A549 treated with dexamethasone at 1 μM for 4 hours (cell line): ENCODE measurements around the gene MSRB1. TPM values are rescaled to one million over a fixed set of nuclear protein-coding genes. Genes with fewer than 3 reads are reported as not detected.

ENCODE experiments used
- total RNA-seq: library from RNA; stranded (reverse); fragments of 200-300 nt; extraction: Qiagen RNA extraction; gene quantifications from 5 replicates; pipeline ENCODE4 v1.2.3, GENCODE V29; 2022

MSRB1 gene
- 32.7 to 40.4 TPM (median 38.3 TPM) in 5 replicates for total RNA-seq

GRCh38 chr16:1942810-1943726 is at the start of gene MSRB1:
Gene MSRB1 (minus strand): TSS chr16:1943199. CDS start chr16:1943156, 43 bp downstream.

GRCh38 chr16:1989209-1990100 is 46.5 kb upstream of the MSRB1 start, which contains the start of gene SYNGR3:
Gene SYNGR3 (plus strand): TSS chr16:1989970. CDS start chr16:1990103, 133 bp downstream.

GRCh38 chr16:1983544-1984346 is 40.7 kb upstream of the MSRB1 start, which contains the start of gene GFER:
Gene GFER (plus strand): TSS chr16:1984193. CDS start chr16:1984219, 26 bp downstream.

GRCh38 chr16:1981398-1981836 is 38.4 kb upstream of the MSRB1 start, which contains the start of gene NOXO1:
Gene NOXO1 (minus strand): TSS chr16:1981469. CDS start chr16:1981179, 290 bp downstream.

GRCh38 chr16:1971796-1972489 is 28.9 kb upstream of the MSRB1 start, which contains the start of gene TBL3:
Gene TBL3 (plus strand): TSS chr16:1972053. CDS start chr16:1972165, 112 bp downstream.

GRCh38 chr16:1966460-1966859 is 23.5 kb upstream of the MSRB1 start, which contains the start of gene RNF151:
Gene RNF151 (plus strand): TSS chr16:1966856. CDS start chr16:1966882, 26 bp downstream.

GRCh38 chr16:1964506-1965395 is 21.8 kb upstream of the MSRB1 start, which contains the start of gene RPS2:
Gene RPS2 (minus strand): TSS chr16:1964826. CDS start chr16:1964625, 201 bp downstream.

GRCh38 chr16:1959269-1960039 is 16.5 kb upstream of the MSRB1 start, which contains the start of gene NDUFB10:
Gene NDUFB10 (plus strand): TSS chr16:1959538. CDS start chr16:1959625, 87 bp downstream.

GRCh38 chr16:1918351-1919326 is 24.4 kb downstream of the MSRB1 start, which contains the start of gene HS3ST6:
Gene HS3ST6 (minus strand): TSS chr16:1918415. CDS start chr16:1918323, 92 bp downstream.

Other genes with a start within 250 kb of the MSRB1 start
- gene MAPK8IP3, start 237.0 kb downstream of the MSRB1 start, total RNA-seq: 25.5 to 71.3 TPM (median 51.4 TPM) in 5 replicates
- 32.3 to 47.5 TPM (median 40.9 TPM) in 5 replicates for gene NME3, start 171.7 kb downstream of the MSRB1 start, total RNA-seq
- gene EME2, start 170.4 kb downstream of the MSRB1 start, total RNA-seq: 4.2 to 10.4 TPM (median 8.9 TPM) in 5 replicates
- 169 to 265 TPM (median 236 TPM) in 5 replicates for gene MRPS34, start 170.1 kb downstream of the MSRB1 start, total RNA-seq
- gene SPSB3, start 160.6 kb downstream of the MSRB1 start, total RNA-seq: 14.4 to 25.2 TPM (median 23.1 TPM) in 5 replicates
- gene NUBP2, start 160.2 kb downstream of the MSRB1 start, total RNA-seq: 52.6 to 79.7 TPM (median 76.6 TPM) in 5 replicates
- gene IGFALS, start 149.5 kb downstream of the MSRB1 start, total RNA-seq: 0.05 to 0.13 TPM (median 0.05 TPM) in 3 of 5 replicates, not detected in the others
- gene HAGH, start 116.4 kb downstream of the MSRB1 start, total RNA-seq: 50.3 to 70.7 TPM (median 65.9 TPM) in 5 replicates
- 41.2 to 49.0 TPM (median 44.9 TPM) in 5 replicates for gene FAHD1, start 116.0 kb downstream of the MSRB1 start, total RNA-seq
- gene MEIOB, start 71.0 kb downstream of the MSRB1 start, total RNA-seq: 1.0 to 1.7 TPM (median 1.3 TPM) in 5 replicates
- gene HS3ST6, start 24.8 kb downstream of the MSRB1 start, total RNA-seq: 1.2 to 1.9 TPM (median 1.6 TPM) in 5 replicates
- 0.08 to 0.14 TPM in 2 of 5 replicates, not detected in the others for gene RPL3L, start 11.5 kb upstream of the MSRB1 start, total RNA-seq
- gene NDUFB10, start 16.3 kb upstream of the MSRB1 start, total RNA-seq: 258 to 328 TPM (median 268 TPM) in 5 replicates
- 3,451 to 5,688 TPM (median 5,221 TPM) in 5 replicates for gene RPS2, start 21.6 kb upstream of the MSRB1 start, total RNA-seq
- gene RNF151, start 23.7 kb upstream of the MSRB1 start, total RNA-seq: not detected in 5 replicates
- gene TBL3, start 28.9 kb upstream of the MSRB1 start, total RNA-seq: 30.0 to 38.7 TPM (median 34.9 TPM) in 5 replicates
- gene NOXO1, start 38.3 kb upstream of the MSRB1 start, total RNA-seq: 0.12 to 0.18 TPM (median 0.17 TPM) in 5 replicates
- 26.9 to 43.1 TPM (median 39.8 TPM) in 5 replicates for gene GFER, start 41.0 kb upstream of the MSRB1 start, total RNA-seq
- gene SYNGR3, start 46.8 kb upstream of the MSRB1 start, total RNA-seq: 5.7 to 7.4 TPM (median 6.8 TPM) in 5 replicates
- gene ZNF598, start 66.6 kb upstream of the MSRB1 start, total RNA-seq: 35.1 to 67.2 TPM (median 61.5 TPM) in 5 replicates
- gene NPW, start 76.6 kb upstream of the MSRB1 start, total RNA-seq: 0.79 to 1.2 TPM (median 1.0 TPM) in 5 replicates
- 45.5 to 66.1 TPM (median 65.3 TPM) in 5 replicates for gene NHERF2, start 83.7 kb upstream of the MSRB1 start, total RNA-seq
- 36.7 to 40.8 TPM (median 39.4 TPM) in 5 replicates for gene NTHL1, start 104.6 kb upstream of the MSRB1 start, total RNA-seq
- 18.8 to 50.4 TPM (median 40.2 TPM) in 5 replicates for gene TSC2, start 104.8 kb upstream of the MSRB1 start, total RNA-seq
- 24.4 to 50.2 TPM (median 45.8 TPM) in 5 replicates for gene PKD1, start 192.7 kb upstream of the MSRB1 start, total RNA-seq
- 1.5 to 4.0 TPM (median 3.2 TPM) in 5 replicates for gene RAB26, start 205.4 kb upstream of the MSRB1 start, total RNA-seq
- gene TRAF7, start 212.6 kb upstream of the MSRB1 start, total RNA-seq: 34.4 to 68.4 TPM (median 62.9 TPM) in 5 replicates